ENCODE results near the gene SLC22A3. TPM values are rescaled to one million over a fixed set of nuclear protein-coding genes. Genes with fewer than 3 reads are reported as not detected.

SLC22A3 gene
- total and polyA plus RNA-seq, 11 donors, result 0.45 to 3.0 (median 0.75) TPM

GRCh38 chr6:160349814-160350350 is 1.7 kb downstream of the SLC22A3 start:
- intact Hi-C loops (cut with DNase I), result loop anchor here in 2 of 10 donors (2.0 to 10.0 kb wide), 2 partner anchors 39 to 105 kb away; no protein-coding TSS in a partner anchor
- peaks cover 0 to 19% (median 0%) of the 10 kb centered on the region in 12 donors for H3K4me1 ChIP-seq
- no peak for TF ChIP-seq POLR2A (IDR thresholded peaks at IDR 0.05)
- TF ChIP-seq CTCF (IDR thresholded peaks at IDR 0.05), result no peak
- no peak overlapping the region for H3K27ac ChIP-seq
- peaks cover 0 to 54% (median 11%) of the 10 kb centered on the region in 9 donors for H3K27me3 ChIP-seq
- DNase-seq (no peak), ATAC-seq (no peak)
- no peaks in the 10 kb centered on the region for H3K36me3 ChIP-seq
- peak overlapping the region in 5 of 12 donors; percentile 49 to 65 (median 55) for H3K4me3 ChIP-seq
- no peaks in the 10 kb centered on the region for H3K9me3 ChIP-seq
- WGBS, 4 donors, result 77 to 85% (median 79%) methylated on average over 9 to 11 of the region's 11 CpGs

- Histone ChIP-seq H3K36me3 (no peaks in the 10 kb centered on the region), H3K9me3 (no peaks in the 10 kb centered on the region), H3K4me1 (peaks cover 0 to 6% (median 0%) of the 10 kb centered on the region in 12 donors), H3K27me3 (peaks cover 0 to 46% (median 8%) of the 10 kb centered on the region in 9 donors), H3K27ac (no peak overlapping the region), H3K4me3 (no peak overlapping the region)
- TF ChIP-seq CTCF (IDR thresholded peaks at IDR 0.05) (no peak), POLR2A (IDR thresholded peaks at IDR 0.05) (no peak)
- 70 to 83% (median 77%) methylated on average over 2 of the region's 2 CpGs for WGBS, 4 donors
- DNase-seq, result no peak
- intact Hi-C loops (cut with DNase I), result no loop called here
- no peak for ATAC-seq
Measured at GRCh38 chr6:160353950-160354496, 5.8 kb downstream of the SLC22A3 start.

DNA sequence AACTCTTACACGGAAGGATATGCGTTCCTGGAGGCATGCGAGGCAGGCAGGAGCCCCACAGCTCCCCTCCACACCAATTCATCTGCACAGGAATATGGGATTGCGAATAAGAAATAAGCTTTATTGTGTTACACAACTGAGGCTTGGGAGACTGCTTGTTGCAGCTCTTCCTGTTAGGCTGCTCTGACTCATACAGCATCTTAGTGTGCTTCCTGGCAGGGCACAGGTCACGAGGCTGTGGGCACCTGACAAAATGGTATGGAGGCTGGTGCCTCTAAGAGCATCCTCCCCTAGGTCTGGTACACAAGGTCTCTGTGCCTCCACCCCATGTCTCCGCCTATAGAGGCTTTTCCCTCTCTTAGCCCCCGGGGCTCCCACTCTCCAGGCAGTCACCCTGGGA is 6.8 kb downstream of the SLC22A3 start:
- 76 to 86% (median 79%) methylated on average over 7 of the region's 7 CpGs for WGBS, 4 donors
- no peak for ATAC-seq

More for the DNA sequence above, 6.8 kb downstream of the SLC22A3 start:
- intact Hi-C loops (cut with DNase I), result no loop called here
- Histone ChIP-seq H3K4me3 (no peak overlapping the region), H3K27ac (no peak overlapping the region), H3K36me3 (no peaks in the 10 kb centered on the region), H3K9me3 (no peaks in the 10 kb centered on the region), H3K27me3 (peaks cover 0 to 36% (median 2%) of the 10 kb centered on the region in 9 donors), H3K4me1 (peaks cover 0 to 6% (median 0%) of the 10 kb centered on the region in 12 donors)
- TF ChIP-seq POLR2A (IDR thresholded peaks at IDR 0.05) (no peak), CTCF (IDR thresholded peaks at IDR 0.05) (no peak)
- DNase-seq, result no peak
